Activated naive CD4-positive, alpha-beta T cell treated with anti-CD3 and anti-CD28 coated beads, Interleukin-2, amount 50 U/mL, for 16 hours (primary cell): Measurements from ENCODE around the gene CROT.

Experiments
- DNase-seq: peaks from one replicate; pipeline ENCODE4 v3.0.0-alpha.2; 2020

Gene CROT

DNA sequence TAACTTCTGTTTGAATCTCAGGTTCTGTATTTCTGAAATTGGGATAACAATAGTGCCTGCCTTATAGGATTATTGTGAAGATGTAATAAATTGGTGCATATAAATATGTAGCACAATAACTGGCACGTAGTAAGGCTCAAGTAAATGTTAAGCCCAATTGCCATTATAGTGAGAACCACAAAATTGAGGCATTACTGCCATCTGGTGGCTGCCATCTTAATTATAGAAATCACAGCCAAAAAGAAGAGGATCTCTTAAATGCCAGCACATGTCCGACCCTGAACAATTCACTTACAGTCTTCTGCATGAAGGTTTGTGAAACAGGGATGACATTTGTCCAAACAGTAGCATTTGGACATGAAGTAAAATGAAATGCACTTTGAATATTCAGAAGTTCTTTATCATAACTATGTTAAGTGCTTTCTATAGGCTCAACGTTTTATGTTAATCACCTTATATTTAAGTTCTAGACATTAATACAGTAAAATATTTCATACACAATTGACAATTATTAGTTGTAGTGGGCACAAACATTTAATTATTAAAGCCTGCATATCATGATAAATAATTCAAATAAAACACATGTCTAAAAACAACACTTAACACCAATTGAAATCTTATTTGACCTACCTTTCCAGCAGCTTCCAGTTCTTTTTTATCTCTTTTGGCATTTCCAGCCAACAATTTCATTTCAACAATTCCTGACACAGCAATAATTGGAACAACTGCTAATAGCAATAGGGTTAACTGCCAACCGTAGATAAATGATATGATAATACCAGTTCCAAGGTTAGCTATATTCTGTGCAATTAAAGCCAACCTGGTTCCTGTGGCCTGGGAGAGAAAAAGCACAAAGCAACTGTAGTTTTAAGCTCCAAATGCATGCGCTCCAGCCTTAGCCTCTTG lies 71.5 kb downstream of the CROT start:
- DNase-seq, result peak; percentile 62

DNA sequence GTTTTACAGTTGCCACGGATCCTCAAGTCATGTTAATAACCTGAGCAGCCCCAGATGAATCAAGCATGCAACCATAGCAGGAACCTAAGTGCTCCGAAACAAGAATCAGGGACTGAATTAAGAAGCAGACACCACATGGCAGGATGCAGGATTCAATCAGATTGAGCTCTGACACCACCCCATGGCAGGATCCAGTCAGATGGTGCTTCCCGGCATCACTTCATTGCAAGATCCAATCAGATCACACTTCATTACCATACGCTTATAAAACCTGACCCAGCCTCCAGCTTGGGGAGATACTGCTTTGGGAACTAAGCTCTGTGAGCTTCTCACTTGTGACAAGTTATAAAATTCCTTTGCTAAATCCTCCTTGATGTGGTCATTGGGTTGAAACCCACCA lies 74.7 kb downstream of the CROT start:
- no peak for DNase-seq

DNA sequence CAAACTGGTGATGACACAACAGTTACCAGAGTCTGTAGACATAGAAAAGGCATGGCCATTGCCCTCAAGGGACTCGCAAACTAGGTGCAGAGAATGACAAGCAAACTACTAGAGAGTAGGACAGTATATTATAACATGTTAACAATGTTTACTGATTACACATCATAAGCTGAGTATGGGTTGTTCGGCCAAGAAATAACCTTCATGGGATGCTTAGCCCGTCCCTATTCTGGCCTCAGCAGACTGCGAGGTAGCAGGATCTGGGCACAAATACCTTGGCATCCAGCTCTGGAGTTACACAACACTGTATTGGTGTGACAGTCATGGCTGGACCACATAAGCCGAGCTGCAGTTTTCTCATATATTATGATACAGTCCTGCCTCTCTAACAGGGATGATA lies 78.6 kb downstream of the CROT start:
- no peak for DNase-seq

DNA sequence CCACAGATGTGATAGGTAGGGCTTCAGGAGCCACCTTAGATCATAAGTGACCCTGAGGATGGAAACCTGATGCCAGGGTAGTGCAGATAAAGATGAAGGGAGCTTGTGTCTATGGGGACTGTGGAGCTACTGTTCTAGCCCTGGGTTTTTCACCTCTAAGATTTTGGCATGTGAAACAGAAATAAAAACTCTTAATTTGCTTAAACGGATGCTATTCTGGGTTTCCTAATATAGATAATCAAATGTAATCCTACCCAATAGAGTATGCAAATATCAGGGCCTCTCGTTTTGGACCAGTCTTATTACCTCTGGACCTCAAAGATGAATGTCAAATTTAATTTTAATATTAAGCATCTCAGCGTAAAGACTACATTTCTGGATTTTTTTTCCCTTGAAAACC lies 80.7 kb downstream of the CROT start:
- DNase-seq, result no peak

DNA sequence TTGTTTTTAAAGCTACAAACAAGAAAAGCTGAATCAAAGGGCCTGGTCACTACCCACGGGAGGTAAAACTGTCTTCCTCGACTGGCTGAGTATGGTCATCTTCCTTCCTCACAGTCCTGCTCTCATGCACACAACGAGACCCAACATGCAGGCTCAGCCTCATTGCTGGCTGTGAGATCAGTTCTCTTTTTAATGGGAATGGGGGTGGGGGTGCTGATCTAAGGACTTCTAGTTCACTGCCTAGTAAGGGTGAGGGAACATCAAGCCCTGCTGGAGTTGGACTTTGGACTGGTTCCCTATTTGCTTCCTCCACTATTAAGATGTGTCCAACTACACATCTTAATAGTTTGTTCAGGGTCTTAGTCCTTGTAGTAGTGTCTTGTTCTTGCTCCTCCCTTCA lies 81.8 kb downstream of the CROT start:
- no peak for DNase-seq

DNA sequence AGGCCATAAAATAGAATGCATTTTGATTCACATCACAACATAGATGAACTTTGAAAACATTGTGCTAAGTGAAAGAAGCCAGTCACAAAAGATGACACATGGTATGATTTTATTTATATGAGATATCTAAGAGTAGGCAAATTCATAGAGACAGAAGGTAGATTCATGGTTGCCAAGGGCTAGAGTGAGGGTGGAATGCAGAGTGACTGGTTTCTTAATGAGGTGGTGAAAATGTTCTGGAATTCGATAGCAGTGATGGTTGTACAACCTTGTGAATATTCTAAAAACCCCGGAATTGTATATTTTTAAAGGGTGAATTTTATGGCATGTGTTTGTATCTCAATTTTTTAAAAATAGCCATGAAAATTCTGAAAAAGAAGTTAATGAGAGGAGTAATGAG lies 87.1 kb downstream of the CROT start:
- DNase-seq, result no peak

DNA sequence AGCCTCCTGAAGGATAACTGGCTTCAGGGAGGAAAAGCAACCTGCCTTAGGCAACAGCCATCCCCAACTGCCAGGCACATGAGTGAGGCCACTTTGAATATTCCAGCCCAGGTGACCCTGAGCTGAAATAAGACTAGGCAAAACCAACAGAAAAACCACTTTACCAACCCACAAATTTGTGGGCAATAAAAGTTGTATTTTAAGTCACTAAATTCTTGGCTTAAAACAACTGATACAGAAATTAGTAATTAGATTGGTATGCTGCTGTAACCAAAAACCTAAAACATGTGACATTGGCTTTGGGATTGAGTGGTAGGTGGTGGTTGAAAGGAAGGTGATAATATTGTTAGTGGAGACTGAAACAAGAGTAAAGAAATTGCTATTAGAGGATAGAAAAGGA lies 90.1 kb downstream of the CROT start:
- DNase-seq, result no peak

DNA sequence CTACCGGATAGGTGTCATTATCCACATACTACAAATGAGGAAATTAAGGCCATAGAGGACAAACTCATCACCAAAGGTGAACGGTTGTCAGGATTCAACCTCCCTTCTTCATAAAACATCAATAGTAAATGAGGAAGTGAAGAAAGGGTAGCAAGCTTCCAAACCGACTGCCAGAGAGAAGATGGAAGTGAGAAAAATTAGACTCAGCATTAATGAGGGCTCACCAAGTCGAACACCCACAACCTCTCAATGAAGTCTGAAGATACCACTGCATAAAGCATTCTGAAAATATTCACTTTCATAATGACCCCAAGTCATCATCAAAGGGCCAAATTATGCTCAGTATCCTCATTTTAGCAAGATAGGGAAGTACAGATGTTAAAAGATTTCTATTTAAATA lies 100.4 kb downstream of the CROT start:
- DNase-seq, result no peak

DNA sequence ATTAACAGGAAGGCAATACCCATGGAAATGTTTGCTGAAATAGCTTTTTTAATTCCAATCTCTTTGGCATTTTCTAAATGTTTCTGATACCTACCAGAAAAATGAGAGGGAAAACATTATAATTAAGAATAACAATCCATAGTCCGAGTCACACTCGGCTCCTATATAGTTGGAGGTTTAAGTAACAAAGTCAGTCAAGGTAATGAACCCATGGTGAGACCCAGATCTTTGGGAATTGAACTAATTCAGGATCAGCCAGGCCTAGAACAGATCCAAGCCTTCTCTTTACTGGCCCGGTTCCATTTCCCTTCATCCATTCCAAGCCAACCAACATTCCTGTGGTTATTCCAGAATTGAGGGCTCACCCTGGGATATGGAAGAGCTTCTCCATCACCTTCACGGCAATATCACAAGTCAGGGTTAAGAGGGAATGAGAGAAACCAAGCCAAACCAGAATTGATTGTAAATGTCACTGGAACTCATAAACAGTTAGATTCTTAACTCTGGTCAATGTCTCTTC lies 101.7 kb downstream of the CROT start:
- DNase-seq, result no peak

DNA sequence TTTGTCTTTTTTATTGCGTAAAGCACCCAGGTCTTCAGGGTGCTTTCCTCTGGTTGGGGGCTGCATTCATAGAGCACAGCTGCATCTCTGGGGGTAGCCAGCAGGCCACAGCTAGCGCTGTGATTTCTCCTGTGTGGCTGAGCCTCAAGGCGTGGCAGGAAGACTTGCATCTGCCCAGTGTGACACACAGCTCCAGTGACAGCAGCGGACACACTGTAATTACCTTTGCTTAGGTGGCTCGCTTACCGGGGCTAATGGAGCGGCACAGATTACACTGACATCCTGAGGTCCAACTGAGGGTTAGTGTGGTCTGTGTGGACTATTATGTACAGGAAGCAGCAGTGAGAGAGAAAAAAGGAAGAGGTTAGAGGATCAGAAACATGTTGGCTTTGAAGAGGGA lies 102.9 kb downstream of the CROT start:
- DNase-seq, result no peak
